Fibroblast of the aortic adventitia (primary cell): ENCODE measurements around the gene RABAC1. TPM values are rescaled to one million over a fixed set of nuclear protein-coding genes. Genes with fewer than 3 reads are reported as not detected.
A peak's percentile ranks its signal among the peaks of the same experiment; 100 is the strongest.

Experiments used
- DNase-seq: peaks from one replicate; pipeline ENCODE4 v3.0.0-alpha.2; 2010; ENCODE audit warnings: low read depth
- H3K4me3 ChIP-seq: 2 replicates; pipeline ENCODE4 v1.5.1; 2011; ENCODE audit warnings: low read depth, mild to moderate bottlenecking, control low read depth, low read length, moderate library complexity
- total RNA-seq: library from RNA; depleted of rRNA; stranded (reverse); fragments of >200 nt; gene quantifications from 2 replicates; pipeline ENCODE4 v1.2.3, GENCODE V29; 2012; ENCODE audit warnings: low replicate concordance
- TF ChIP-seq, protein P1 (sequence below): IDR thresholded peaks from 2 replicates; pipeline ENCODE4 v1.5.1; 2011; ENCODE audit warnings: mild to moderate bottlenecking, low read length, control low read depth, inconsistent platforms; ENCODE audit not compliant: insufficient read depth

The RABAC1 gene
- total RNA-seq, 1 donor, result 122 TPM

DNA sequence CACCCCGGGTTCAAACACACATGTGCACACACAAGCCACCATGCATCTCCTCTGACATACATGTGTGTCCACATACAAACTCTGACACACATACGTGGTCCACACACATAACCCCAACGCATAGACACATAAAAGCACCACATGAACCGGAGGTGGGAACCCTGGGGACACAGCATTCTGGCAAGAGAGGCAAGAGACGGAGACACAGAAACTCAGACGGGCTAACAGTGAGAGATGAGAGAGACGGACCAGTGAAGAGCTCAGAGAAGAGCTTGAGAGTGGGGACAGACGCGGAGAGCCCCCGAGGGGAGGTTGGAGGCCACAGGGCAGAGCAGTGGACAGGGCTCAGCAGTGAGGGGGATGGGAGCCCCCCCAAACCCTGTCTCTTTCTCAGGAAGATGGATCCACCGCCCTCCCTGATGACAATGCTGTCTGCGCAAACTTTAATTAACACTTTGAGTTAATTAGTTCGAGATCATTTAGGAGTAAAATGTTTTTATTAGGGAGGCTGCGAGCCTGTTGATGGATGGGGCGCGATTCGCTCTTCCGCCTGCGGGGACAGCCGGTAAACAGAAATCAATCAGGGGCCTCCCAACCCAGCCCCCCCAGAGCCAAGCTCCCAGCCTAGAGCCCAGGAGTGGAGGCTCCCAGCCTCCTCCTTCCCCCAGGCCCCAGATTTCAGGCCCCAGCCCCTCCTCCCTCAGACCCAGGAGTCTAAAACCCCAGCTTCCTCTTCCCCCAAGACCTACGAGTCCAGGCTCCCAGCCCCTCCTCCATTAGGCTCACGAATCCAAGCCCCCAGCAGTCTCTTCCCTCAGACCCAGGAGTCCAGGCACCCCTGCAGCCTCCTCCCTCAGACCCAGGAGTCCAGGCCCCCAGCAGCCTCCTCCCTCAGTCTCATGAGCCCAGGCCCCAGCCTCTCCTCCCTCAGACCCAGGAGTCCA, 21.3 kb downstream of the RABAC1 start:
- H3K4me3 ChIP-seq, result no peak overlapping the region
- TF ChIP-seq, protein P1, sequence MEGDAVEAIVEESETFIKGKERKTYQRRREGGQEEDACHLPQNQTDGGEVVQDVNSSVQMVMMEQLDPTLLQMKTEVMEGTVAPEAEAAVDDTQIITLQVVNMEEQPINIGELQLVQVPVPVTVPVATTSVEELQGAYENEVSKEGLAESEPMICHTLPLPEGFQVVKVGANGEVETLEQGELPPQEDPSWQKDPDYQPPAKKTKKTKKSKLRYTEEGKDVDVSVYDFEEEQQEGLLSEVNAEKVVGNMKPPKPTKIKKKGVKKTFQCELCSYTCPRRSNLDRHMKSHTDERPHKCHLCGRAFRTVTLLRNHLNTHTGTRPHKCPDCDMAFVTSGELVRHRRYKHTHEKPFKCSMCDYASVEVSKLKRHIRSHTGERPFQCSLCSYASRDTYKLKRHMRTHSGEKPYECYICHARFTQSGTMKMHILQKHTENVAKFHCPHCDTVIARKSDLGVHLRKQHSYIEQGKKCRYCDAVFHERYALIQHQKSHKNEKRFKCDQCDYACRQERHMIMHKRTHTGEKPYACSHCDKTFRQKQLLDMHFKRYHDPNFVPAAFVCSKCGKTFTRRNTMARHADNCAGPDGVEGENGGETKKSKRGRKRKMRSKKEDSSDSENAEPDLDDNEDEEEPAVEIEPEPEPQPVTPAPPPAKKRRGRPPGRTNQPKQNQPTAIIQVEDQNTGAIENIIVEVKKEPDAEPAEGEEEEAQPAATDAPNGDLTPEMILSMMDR, result peak; percentile 20
- DNase-seq, result no peak

DNA sequence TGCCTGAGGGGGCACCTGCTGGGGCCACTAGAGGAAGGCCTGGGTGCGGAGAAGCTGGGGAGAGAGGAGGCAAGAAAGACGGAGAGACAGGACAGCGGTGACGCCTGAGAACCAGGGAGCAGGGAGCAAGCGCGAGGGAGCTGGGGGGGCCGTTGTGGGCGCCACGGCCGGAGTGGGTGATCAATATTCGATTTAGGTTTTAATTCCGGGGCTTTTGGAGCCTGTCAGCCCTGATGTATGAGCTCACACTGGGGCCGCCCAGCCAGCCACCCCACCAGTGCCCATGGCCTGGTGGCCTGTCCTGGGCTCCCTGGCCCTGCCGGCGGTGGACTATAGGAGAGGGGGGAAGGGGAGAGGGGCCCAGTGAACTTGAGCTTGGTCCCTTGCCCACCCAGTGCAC, 22.2 kb downstream of the RABAC1 start:
- H3K4me3 ChIP-seq, result no peak overlapping the region
- TF ChIP-seq, protein P1, result no peak
- DNase-seq, result no peak

DNA sequence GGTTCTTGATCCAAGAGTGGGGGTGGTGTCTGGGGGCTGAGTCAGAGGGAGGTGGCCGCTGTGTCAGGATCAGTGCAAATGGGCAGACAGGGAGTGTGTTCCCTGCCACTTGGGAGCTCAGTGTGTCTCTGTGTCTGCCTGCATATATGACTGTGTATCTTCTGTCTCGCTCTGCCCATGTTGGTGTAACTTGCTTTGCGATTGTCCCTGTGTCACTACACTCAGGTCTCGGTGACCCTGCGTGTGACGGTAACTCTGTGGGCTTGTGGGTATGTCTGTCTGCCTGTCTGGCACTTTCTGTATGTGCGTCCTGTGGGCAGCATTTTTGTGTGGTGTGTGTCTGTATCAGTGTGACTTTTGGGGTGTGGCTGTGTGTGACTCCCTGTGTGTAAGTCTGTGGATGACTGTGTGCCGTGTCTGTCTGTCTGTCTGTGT, 22.7 kb downstream of the RABAC1 start:
- no peak for DNase-seq
- no peak overlapping the region for H3K4me3 ChIP-seq
- TF ChIP-seq, protein P1, result no peak

DNA sequence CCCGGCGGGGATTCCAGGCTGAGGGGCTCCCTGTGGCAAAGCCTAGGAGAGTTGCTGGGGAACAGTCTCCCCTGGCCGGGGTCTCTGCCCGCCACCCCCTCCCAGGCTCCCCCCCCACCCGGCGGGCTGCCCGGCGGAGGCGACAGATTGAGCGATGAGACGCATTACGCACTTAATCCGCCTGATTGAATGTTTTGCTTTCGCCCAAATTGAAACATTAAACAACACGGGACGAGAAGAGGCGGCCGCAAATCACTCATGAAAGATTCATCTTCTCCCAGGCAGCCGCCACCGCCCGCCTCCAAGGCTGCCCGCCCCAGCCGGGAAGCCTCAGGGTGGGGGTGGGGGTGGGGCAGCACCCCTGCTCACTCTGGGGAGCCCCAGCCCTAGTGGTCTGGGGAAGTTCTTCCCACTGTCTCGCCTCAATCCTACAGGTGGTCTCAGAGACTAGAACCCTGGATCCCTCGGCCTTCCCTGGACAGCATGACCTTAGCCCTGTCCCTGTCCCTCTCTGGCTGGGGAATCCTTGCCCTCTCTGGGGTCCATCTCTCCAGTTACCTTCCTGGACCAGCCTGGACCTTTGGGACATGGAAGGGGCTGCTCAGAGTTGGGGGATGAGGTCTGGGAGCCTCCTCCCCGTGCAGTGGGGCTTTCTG, 23.2 kb downstream of the RABAC1 start:
- H3K4me3 ChIP-seq, result no peak overlapping the region
- DNase-seq, result no peak
- TF ChIP-seq, protein P1, result no peak

DNA sequence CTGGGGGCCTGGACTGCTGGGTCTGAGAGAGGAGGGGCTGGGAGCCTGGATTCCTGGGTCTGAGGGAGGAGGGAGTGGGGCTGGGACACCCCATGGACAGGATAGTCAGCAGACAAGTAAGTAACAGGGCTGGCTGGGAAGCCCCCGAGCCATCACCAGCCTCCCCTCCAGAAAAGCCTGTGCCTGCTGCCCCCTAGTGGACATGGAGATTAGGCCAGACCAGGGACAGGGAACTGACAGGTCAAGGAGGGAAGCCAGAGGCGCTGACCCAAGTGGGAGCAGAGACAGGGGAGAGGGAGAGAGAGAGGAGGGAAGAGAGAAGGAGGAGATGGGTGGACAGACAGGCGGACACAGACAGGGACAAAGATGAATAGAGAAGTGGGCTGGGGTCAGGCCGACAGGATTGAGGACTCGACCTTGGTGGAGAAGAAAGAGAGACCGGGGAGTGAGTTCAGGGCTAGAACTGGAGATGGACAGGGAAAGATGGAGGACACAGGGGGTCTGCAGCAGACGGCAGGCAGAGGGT, 24.2 kb downstream of the RABAC1 start:
- peak; percentile 53 for DNase-seq
- no peak overlapping the region for H3K4me3 ChIP-seq
- TF ChIP-seq, protein P1, result peak; percentile 97

DNA sequence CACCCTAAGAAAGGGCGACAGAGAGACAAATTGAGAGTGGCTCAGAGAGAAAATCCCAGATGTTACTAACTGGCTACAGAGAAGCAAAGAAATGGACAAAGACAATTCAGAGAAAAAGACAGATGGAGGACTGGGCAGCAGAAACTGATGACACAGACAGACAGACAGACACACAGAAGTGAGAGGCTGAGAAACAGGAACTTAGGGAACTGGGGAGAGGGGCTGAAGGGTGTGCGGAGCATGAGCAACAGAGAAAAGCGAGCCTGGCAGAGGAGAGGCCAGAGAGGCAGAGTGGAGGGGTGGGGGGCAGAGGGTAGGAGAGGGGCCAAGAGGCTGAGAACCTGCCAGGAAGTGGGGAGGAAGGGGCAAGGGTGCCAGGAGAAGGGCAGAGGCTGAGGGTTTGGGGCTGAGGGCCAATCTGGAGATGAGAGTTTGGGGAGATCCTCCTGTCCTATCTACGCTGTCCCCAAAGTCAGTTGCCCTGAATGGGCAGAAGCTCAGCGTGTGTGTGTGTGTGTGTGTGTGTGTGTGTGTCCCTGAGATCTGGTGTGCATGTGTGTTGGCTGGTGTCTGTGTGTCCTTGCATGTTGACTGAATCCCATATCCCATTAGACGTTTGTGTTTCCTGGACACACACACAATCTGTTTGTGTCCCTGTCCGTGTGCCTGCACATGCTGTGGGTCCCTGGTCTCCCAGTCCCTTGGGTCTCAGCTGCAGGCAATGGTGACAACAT, 25.3 kb downstream of the RABAC1 start:
- TF ChIP-seq, protein P1, result no peak
- no peak overlapping the region for H3K4me3 ChIP-seq
- no peak for DNase-seq
